IMR-90 (cell line): Measurements from ENCODE around the gene KAT2A. TPM values are rescaled to one million over a fixed set of nuclear protein-coding genes. Genes with fewer than 3 reads are reported as not detected.

Source experiments
- ATAC-seq: fragments of 200-7000 bp; cut with Tn5 transposase; 2 replicates; pipeline ENCODE4 v1.9.1; 2020; ENCODE audit warnings: low read depth, mild to moderate bottlenecking, moderate library complexity
- BruUV-seq: library from RNA; stranded (reverse); fragments of 400-500 nt; replicated peaks from 2 replicates; lab custom pipeline; 2021; lab: Mats Ljungman, UMichigan
- CTCF ChIA-PET: fragments of 300-600 bp; formaldehyde crosslinking; extraction: SDS; loops from one replicate; lab custom pipeline; 2021; ENCODE audit warnings: antibody characterized with exemption; lab: Yijun Ruan, JAX
- POLR2A ChIA-PET: fragments of 300-600 bp; sonication (Branson Sonifier 250); formaldehyde crosslinking; loops from one replicate; lab custom pipeline; 2022; ENCODE audit warnings: antibody characterized with exemption; ENCODE audit not compliant: unreplicated experiment; lab: Charles Lee
- DNase-seq: peaks from one replicate; pipeline ENCODE4 v3.0.0; 2013
- H2AFZ ChIP-seq: replicated peaks from 2 replicates; pipeline ENCODE3; 2013; ENCODE audit warnings: low read length, mild to moderate bottlenecking; ENCODE audit not compliant: poor library complexity
- H2AK5ac ChIP-seq: 2 replicates; pipeline ENCODE4 v1.6.1; 2013; ENCODE audit warnings: low read depth, low read length, inconsistent platforms
- H2AK9ac ChIP-seq: replicated peaks from 2 replicates; pipeline ENCODE3; 2013; ENCODE audit warnings: mild to moderate bottlenecking, low read depth, low read length, moderate library complexity; ENCODE audit not compliant: poor library complexity
- H2BK120ac ChIP-seq: 2 replicates; pipeline ENCODE4 v1.6.1; 2013; ENCODE audit warnings: low read depth, low read length, inconsistent platforms
- H2BK15ac ChIP-seq: 3 replicates; pipeline ENCODE4 v1.6.1; 2013; ENCODE audit warnings: low read depth, low read length, inconsistent platforms
- H2BK20ac ChIP-seq: 2 replicates; pipeline ENCODE4 v1.6.1; 2013; ENCODE audit warnings: low read depth, mild to moderate bottlenecking, inconsistent platforms, low read length, moderate library complexity
- H2BK5ac ChIP-seq: 2 replicates; pipeline ENCODE4 v1.6.1; 2013; ENCODE audit warnings: mild to moderate bottlenecking, low read depth, low read length, inconsistent platforms; ENCODE audit not compliant: poor library complexity, severe bottlenecking
- H3K14ac ChIP-seq: replicated peaks from 2 replicates; pipeline ENCODE4 v1.6.1; 2013; ENCODE audit warnings: low read depth, low read length, inconsistent platforms
- H3K18ac ChIP-seq: 2 replicates; pipeline ENCODE4 v1.6.1; 2013; ENCODE audit warnings: low read depth, low read length, control low read depth
- H3K23ac ChIP-seq: 2 replicates; pipeline ENCODE4 v1.6.1; 2013; ENCODE audit warnings: low read depth, low read length, inconsistent platforms
- H3K27ac ChIP-seq: 2 replicates; pipeline ENCODE4 v1.5.1; 2013; ENCODE audit warnings: mild to moderate bottlenecking, control low read depth, low read length; ENCODE audit not compliant: insufficient read depth
- H3K27me3 ChIP-seq: 2 replicates; pipeline ENCODE4 v1.6.1; 2013; ENCODE audit warnings: low read length; ENCODE audit not compliant: control insufficient read depth, insufficient read depth
- H3K36me3 ChIP-seq: 2 replicates; pipeline ENCODE4 v1.6.1; 2013; ENCODE audit warnings: low read length, mixed read lengths; ENCODE audit not compliant: control insufficient read depth, insufficient read depth
- H3K4ac ChIP-seq: 2 replicates; pipeline ENCODE4 v1.6.1; 2013; ENCODE audit warnings: low read depth, low read length, inconsistent platforms
- H3K4me1 ChIP-seq: 2 replicates; pipeline ENCODE4 v1.6.1; 2013; ENCODE audit warnings: low read length, mixed read lengths; ENCODE audit not compliant: control insufficient read depth, insufficient read depth
- H3K4me2 ChIP-seq: 2 replicates; pipeline ENCODE4 v1.6.1; 2013; ENCODE audit warnings: low read depth, mild to moderate bottlenecking, control low read depth, low read length, moderate library complexity
- H3K4me3 ChIP-seq: 2 replicates; pipeline ENCODE4 v1.5.1; 2013; ENCODE audit warnings: low read depth, mild to moderate bottlenecking, control low read depth, low read length, moderate library complexity; ENCODE audit not compliant: insufficient read depth
- H3K56ac ChIP-seq: 2 replicates; pipeline ENCODE4 v1.6.1; 2013; ENCODE audit warnings: low read length, inconsistent platforms; ENCODE audit not compliant: insufficient read depth; ENCODE audit errors: extremely low read depth
- H3K79me1 ChIP-seq, 2 experiments: 2 replicates each; pipeline ENCODE4 v1.6.1; 2013; ENCODE audit warnings: low read length in 2 of 2, inconsistent platforms in 1 of 2, low read depth in 1 of 2
- H3K9ac ChIP-seq: 2 replicates; pipeline ENCODE4 v1.6.1; 2013; ENCODE audit warnings: low read depth, low read length, control low read depth
- H3K9me1 ChIP-seq: 2 replicates; pipeline ENCODE4 v1.6.1; 2013; ENCODE audit warnings: low read length, inconsistent platforms; ENCODE audit not compliant: insufficient read depth
- H3K9me3 ChIP-seq: 2 replicates; pipeline ENCODE4 v1.6.1; 2013; ENCODE audit warnings: low read length; ENCODE audit not compliant: control insufficient read depth, insufficient read depth
- H4K20me1 ChIP-seq: 2 replicates; pipeline ENCODE4 v1.6.1; 2013; ENCODE audit warnings: low read length, inconsistent platforms; ENCODE audit not compliant: insufficient read depth
- H4K5ac ChIP-seq: 2 replicates; pipeline ENCODE4 v1.6.1; 2013; ENCODE audit warnings: mild to moderate bottlenecking, low read depth, low read length, control low read depth
- H4K8ac ChIP-seq, 2 experiments: 2 replicates each; pipeline ENCODE4 v1.6.1; 2013; ENCODE audit warnings: low read depth in 2 of 2, low read length in 2 of 2, control low read depth in 1 of 2, inconsistent platforms in 1 of 2
- H4K91ac ChIP-seq: 2 replicates; pipeline ENCODE4 v1.6.1; 2013; ENCODE audit warnings: low read depth, low read length, inconsistent platforms; ENCODE audit not compliant: insufficient read depth
- BHLHE40 ChIP-seq: fragments of 150-350 bp; IDR thresholded peaks from 2 replicates; pipeline ENCODE4 v1.6.1; 2016; ENCODE audit warnings: mild to moderate bottlenecking, low read depth, low read length
- CEBPB ChIP-seq: IDR thresholded peaks from 2 replicates; pipeline ENCODE4 v1.6.1; 2012; ENCODE audit warnings: low read depth, low read length, improper control_type of control experiment
- CHD1 ChIP-seq: IDR thresholded peaks from 2 replicates; pipeline ENCODE4 v1.6.1; 2012; ENCODE audit warnings: low read depth, low read length, improper control_type of control experiment
- MAFK ChIP-seq: IDR thresholded peaks from 2 replicates; pipeline ENCODE4 v1.6.1; 2012; ENCODE audit warnings: low read depth, low read length, improper control_type of control experiment
- MAZ ChIP-seq: IDR thresholded peaks from 2 replicates; pipeline ENCODE4 v1.6.1; 2012; ENCODE audit warnings: low read depth, mild to moderate bottlenecking, low read length, improper control_type of control experiment, moderate library complexity, borderline replicate concordance
- MXI1 ChIP-seq: IDR thresholded peaks from 2 replicates; pipeline ENCODE4 v1.6.1; 2012; ENCODE audit warnings: low read depth, mild to moderate bottlenecking, low read length, moderate library complexity, borderline replicate concordance
- POLR2A ChIP-seq: IDR thresholded peaks from 2 replicates; pipeline ENCODE4 v1.6.1; 2012; ENCODE audit warnings: mild to moderate bottlenecking, low read depth, low read length
- RAD21 ChIP-seq: IDR thresholded peaks from 2 replicates; pipeline ENCODE4 v1.6.1; 2012; ENCODE audit warnings: low read length, improper control_type of control experiment
- RCOR1 ChIP-seq: IDR thresholded peaks from 2 replicates; pipeline ENCODE4 v1.6.1; 2012; ENCODE audit warnings: mild to moderate bottlenecking, low read length, improper control_type of control experiment; ENCODE audit not compliant: insufficient replicate concordance
- RFX5 ChIP-seq: IDR thresholded peaks from 2 replicates; pipeline ENCODE4 v1.8.0; 2012; ENCODE audit warnings: low read depth, mild to moderate bottlenecking, low read length, moderate library complexity
- SMC3 ChIP-seq: fragments of 150-350 bp; IDR thresholded peaks from 2 replicates; pipeline ENCODE4 v1.6.1; 2016; ENCODE audit warnings: low read depth, mild to moderate bottlenecking, antibody characterized with exemption, low read length, moderate library complexity
- WGBS, 2 experiments: methylation state at CpG; one replicate each; pipeline versions ENCODE4 v1.1.5 to v1.1.7; 2013; ENCODE audit warnings: missing lambda C conversion rate in 2 of 2; ENCODE audit not compliant: insufficient read length in 1 of 2; ENCODE audit errors: extremely low coverage in 2 of 2; 5-methylcytosine and 5-hydroxymethylcytosine counted together
- dilution Hi-C: fragments of 300-500 bp; cut with HindIII; formaldehyde crosslinking; loops from one replicate; pipeline ENCODE4 v1.14.3; 2018; ENCODE audit warnings: low sequenced_read_pairs; ENCODE audit not compliant: unreplicated experiment
- in situ Hi-C: fragments of 300-500 bp; cut with MboI; formaldehyde crosslinking; loops from 3 replicates; pipeline ENCODE4 v1.14.3; 2019; ENCODE audit warnings: low sequenced_read_pairs, inconsistent platforms, mixed read lengths
- intact Hi-C: fragments of 100-400 bp; cut with micrococcal nuclease; formaldehyde crosslinking; loops from 2 replicates; pipeline ENCODE4 v1.10.0; 2022
- polyA plus RNA-seq, 3 experiments: library from polyadenylated mRNA; depleted of rRNA; stranded (reverse); fragments of >200 nt; gene quantifications; 2 replicates each; pipeline ENCODE4 v1.2.3, GENCODE V29; 2012; ENCODE audit warnings: low replicate concordance in 1 of 3
- total RNA-seq: library from RNA; depleted of rRNA; stranded (reverse); fragments of >200 nt; gene quantifications from 2 replicates; pipeline ENCODE4 v1.2.3, GENCODE V29; 2012
- TF ChIP-seq, protein P1 (sequence below): fragments of 150-350 bp; IDR thresholded peaks from 2 replicates; pipeline ENCODE4 v1.6.1; 2017; ENCODE audit warnings: mild to moderate bottlenecking, antibody characterized with exemption, low read length, low read depth
- TF ChIP-seq, protein P2 (sequence below): fragments of 150-350 bp; IDR thresholded peaks from 2 replicates; pipeline ENCODE4 v1.6.1; 2016; ENCODE audit warnings: low read depth, mild to moderate bottlenecking, low read length, moderate library complexity, borderline replicate concordance

The KAT2A gene
- total and polyA plus RNA-seq, 2 of the 4 experiments (the other 2 are of a cell fraction): 6.3 to 28.2 TPM

DNA sequence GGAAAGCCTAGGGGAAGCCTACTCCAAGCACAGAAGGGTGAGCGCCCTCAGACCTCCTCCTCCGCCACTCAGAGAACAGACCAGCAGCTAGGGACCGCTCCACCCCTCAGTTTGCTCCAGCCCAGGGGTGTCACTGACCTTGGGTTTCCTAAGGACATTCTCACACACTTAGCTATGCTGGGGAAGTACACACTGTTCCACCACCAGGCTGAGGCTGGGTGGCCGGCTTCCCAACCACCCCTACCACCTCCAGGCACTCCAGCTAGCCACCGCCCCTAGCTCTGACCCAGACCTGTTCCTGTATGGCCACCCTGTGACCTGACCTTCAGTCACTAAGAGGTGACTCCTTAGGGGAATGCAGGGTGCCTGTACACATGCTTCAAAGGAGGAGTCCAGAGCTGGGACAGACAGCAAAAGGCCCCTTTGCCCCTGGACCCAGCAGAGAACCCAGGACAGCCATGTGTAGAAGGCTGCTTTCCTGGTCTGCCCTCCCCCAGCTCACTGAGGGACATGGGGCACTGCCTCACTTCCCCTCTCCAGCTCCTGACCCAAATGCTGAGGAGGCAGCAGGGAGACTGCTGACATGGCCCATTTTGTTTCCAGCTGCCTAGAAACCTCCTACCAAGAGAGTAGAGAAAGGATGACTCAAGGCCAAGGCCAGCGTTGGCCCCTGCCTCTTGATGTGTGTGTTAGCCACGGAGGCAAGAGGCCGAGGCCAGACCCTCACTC lies 8.1 kb upstream of the KAT2A start:
- POLR2A ChIA-PET: no interaction called here
- WGBS, 2 experiments: 100% methylated on average over 1 of the region's 8 CpGs; no CpG with 5 or more reads in 1 of the 2 experiments
- dilution Hi-C loops: no loop called here

More for the DNA sequence above, 8.1 kb upstream of the KAT2A start:
- Histone ChIP-seq H4K5ac (no peak overlapping the region), H3K4ac (no peak overlapping the region), H3K56ac (no peak overlapping the region), H2BK120ac (no peak overlapping the region), H3K9me1 (peaks cover 37% of the 10 kb centered on the region), H3K4me2 (no peak overlapping the region), H2AK9ac (no peak overlapping the region), H2AK5ac (no peak overlapping the region), H2BK5ac (no peak overlapping the region), H2BK15ac (no peak overlapping the region), H3K4me3 (no peak overlapping the region), H3K36me3 (peaks cover 51% of the 10 kb centered on the region), H3K27ac (no peak overlapping the region), H4K8ac (no peak overlapping the region), H3K23ac (no peak overlapping the region), H4K20me1 (peaks cover 45% of the 10 kb centered on the region), H3K9ac (no peak overlapping the region), H3K4me1 (peaks cover 18% of the 10 kb centered on the region), H3K18ac (no peak overlapping the region), H3K9me3 (no peaks in the 10 kb centered on the region), H3K14ac (no peak overlapping the region), H2BK20ac (no peak overlapping the region), H3K79me1 (peaks cover 37 to 62% of the 10 kb centered on the region in 2 experiments), H2AFZ (no peak overlapping the region), H3K27me3 (no peaks in the 10 kb centered on the region), H4K91ac (no peak overlapping the region)
- intact Hi-C loops: no loop called here
- TF ChIP-seq MAFK (no peak), CEBPB (no peak), RFX5 (no peak), RCOR1 (no peak), BHLHE40 (no peak), POLR2A (no peak), MAZ (no peak), MXI1 (no peak), RAD21 (no peak), SMC3 (no peak), CHD1 (no peak)
- TF ChIP-seq, protein P1, sequence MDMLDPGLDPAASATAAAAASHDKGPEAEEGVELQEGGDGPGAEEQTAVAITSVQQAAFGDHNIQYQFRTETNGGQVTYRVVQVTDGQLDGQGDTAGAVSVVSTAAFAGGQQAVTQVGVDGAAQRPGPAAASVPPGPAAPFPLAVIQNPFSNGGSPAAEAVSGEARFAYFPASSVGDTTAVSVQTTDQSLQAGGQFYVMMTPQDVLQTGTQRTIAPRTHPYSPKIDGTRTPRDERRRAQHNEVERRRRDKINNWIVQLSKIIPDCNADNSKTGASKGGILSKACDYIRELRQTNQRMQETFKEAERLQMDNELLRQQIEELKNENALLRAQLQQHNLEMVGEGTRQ: no peak
- TF ChIP-seq, protein P2, sequence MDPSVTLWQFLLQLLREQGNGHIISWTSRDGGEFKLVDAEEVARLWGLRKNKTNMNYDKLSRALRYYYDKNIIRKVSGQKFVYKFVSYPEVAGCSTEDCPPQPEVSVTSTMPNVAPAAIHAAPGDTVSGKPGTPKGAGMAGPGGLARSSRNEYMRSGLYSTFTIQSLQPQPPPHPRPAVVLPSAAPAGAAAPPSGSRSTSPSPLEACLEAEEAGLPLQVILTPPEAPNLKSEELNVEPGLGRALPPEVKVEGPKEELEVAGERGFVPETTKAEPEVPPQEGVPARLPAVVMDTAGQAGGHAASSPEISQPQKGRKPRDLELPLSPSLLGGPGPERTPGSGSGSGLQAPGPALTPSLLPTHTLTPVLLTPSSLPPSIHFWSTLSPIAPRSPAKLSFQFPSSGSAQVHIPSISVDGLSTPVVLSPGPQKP: no peak
- DNase-seq (no peak), ATAC-seq (no peak)
- in situ Hi-C loops: no loop called here
- CTCF ChIA-PET: no interaction called here
- BruUV-seq: no TSS peak
